GM12864 (cell line): ENCODE measurements around the gene PACS1.
A peak's percentile ranks its signal among the peaks of the same experiment; 100 is the strongest.

Experiments used
- DNase-seq: peaks from one replicate; pipeline ENCODE4 v3.0.0-alpha.2; 2011; ENCODE audit warnings: low read depth
- H3K4me3 ChIP-seq: 2 replicates; pipeline ENCODE4 v1.5.1; 2011; ENCODE audit warnings: mild to moderate bottlenecking, low read depth, low read length, control low read depth
- CTCF ChIP-seq: IDR thresholded peaks from 2 replicates; pipeline ENCODE4 v1.5.1; 2011; ENCODE audit warnings: low read depth, mild to moderate bottlenecking, moderate library complexity, low read length, control low read depth, inconsistent platforms; ENCODE audit errors: missing control alignments

Gene PACS1

GRCh38 chr11:66268244-66268951 is 198.3 kb downstream of the PACS1 start, which contains the start of gene RAB1B:
TSS of gene RAB1B (plus strand) at chr11:66268639. CDS start at chr11:66268680, 41 bp downstream.
- TF ChIP-seq CTCF, result no peak
- DNase-seq, result peak; percentile 98
- peak within 1 kb of the TSS; percentile 93 for H3K4me3 ChIP-seq

DNA sequence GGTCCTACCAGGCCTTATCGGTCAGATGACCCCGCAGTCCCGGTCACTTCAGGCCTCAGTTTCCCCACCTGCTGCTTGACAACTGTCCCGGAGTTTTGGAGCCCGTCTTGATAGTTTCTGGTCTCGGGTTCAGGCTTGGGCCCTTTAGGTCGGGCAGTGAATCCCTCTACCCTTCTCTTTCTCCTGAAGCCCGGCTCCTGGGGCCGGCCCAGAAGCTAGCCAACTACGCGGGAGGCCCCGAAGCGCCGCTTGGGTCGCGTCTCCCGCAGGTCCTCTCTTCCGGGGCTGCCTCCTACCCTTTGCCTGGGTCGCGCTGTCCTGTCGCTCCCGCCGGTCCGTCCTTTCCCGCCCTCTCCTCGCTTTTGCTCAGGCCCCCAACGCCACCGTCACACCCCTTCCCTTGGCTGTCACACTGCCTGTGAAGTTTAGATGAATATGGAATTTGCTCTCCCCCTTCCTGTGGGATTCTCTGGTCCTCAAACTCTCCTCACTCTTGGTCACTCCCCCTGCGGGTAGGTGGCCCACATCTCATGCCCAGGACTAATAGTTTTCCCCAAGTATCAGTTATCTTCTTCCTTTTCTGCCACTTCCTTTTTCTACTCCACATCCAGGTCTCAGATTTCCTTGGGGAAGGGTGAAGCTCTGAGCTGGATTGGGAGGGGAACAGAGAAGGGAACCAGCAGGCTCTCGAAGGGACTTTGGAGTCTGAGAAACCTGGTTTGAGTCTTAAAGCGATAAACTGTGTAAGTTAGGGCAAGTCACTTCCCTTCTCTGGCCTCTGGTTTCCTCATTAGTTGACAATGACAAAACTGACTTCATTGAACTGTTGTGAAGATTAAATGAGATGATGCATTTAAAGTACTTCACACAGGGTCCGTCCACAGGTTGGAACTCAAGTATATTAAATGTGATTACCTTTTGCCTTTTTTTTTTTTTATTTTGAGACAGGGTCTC is 199.2 kb downstream of the PACS1 start:
- DNase-seq, result no peak
- TF ChIP-seq CTCF, result peak; percentile 21
- H3K4me3 ChIP-seq, result peak overlapping the region; percentile 93

DNA sequence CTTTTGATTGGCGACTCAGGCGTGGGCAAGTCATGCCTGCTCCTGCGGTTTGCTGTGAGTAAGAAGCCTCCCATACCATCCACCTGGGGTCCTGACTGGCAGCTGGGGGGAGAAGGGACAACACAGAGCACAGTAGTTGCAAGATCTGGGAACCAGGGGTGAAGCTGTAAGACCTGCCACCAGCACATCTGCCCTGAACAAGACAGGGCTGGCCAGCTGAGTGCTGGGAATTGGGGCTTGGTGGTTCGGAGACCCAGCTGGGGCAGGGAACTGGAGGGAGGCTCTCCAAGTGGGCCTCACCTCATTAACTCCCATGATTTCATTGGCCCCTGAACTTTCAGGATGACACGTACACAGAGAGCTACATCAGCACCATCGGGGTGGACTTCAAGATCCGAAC is 201.7 kb downstream of the PACS1 start:
- H3K4me3 ChIP-seq, result no peak overlapping the region
- DNase-seq, result no peak
- no peak for TF ChIP-seq CTCF

DNA sequence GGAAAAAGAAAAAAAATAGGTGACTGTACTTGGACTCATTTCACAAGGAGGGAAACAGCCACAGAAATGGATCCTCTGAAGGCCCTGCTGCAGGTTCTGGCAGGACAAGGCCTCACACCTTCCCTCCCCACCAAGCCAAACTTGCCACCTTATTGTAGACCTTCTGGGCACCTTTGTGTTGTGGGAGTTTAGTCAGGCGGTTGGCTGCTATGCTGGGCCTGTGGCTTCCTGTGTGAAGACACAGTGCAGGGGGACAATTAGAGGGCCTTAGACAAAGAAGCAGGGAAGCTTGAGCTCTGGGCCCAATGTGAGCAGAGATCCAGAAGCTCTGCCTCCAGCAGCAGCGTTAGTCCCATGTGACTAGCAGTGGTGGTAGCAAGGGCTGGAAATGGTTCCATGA is 202.5 kb downstream of the PACS1 start:
- TF ChIP-seq CTCF, result no peak
- H3K4me3 ChIP-seq, result no peak overlapping the region
- DNase-seq, result no peak

DNA sequence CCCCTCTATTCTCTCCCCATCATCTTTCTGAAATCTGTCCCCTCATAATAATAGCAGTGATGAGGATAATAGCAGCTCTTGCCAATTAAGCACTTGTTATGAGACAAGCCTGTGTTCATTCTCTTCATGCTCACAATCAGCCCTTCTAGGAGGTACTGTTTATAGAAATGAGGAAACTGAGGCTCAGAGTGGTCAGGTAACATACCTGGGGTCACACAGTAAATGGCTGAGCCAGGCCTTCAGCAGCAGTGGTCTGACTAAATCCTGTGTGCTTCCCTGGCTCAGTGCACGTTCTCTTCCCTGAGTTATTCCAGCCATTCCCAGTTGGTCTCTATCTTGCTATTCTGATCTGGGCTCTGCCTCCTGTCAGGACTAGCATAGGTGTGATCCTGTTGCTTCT is 204.1 kb downstream of the PACS1 start:
- no peak overlapping the region for H3K4me3 ChIP-seq
- no peak for TF ChIP-seq CTCF
- no peak for DNase-seq

DNA sequence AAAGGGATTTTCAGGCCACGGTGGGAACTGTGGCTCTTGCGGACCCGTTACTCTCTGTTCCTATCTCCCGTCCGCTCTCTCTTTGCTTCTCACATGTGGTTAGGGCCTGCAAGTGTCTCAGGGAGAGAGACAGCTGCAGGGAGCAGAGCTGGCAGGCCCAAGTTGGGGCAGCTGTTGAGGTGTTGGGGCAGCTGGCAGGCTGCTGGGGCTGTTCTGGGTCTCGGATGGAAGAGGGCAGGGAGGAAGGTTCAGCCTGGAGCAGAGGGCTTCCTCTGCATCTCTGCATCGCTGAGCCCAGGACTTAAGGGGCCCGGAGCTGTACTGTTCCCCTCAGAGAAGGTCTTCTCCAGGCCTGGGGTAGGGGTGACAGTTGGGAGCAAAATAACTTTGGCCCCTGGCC is 205.3 kb downstream of the PACS1 start:
- no peak for DNase-seq
- no peak for TF ChIP-seq CTCF
- H3K4me3 ChIP-seq, result no peak overlapping the region
